H1 (cell line): ENCODE data around the gene BCAS4. TPM values are rescaled to one million over a fixed set of nuclear protein-coding genes. Genes with fewer than 3 reads are reported as not detected.

Experiments
- CTCF ChIA-PET: fragments of 300-600 bp; sonication (Branson Sonifier 250); formaldehyde crosslinking; loops from one replicate; lab custom pipeline; 2021; ENCODE audit not compliant: partially characterized antibody; lab: Charles Lee
- POLR2A ChIA-PET: fragments of 300-600 bp; sonication (Branson Sonifier 250); formaldehyde crosslinking; loops from one replicate; lab custom pipeline; 2021; ENCODE audit warnings: inconsistent platforms; ENCODE audit not compliant: partially characterized antibody; lab: Charles Lee
- DNase-seq, 2 experiments: peaks; one replicate each; pipeline versions ENCODE4 v3.0.0 to v3.0.0-alpha.2; 2010 to 2022; ENCODE audit warnings: low spot score in 2 of 2, low read depth in 1 of 2, mixed read lengths in 1 of 2
- FAIRE-seq: peaks from 2 replicates; lab custom pipeline; 2011; peaks lifted over from hg19 to GRCh38; lab: Jason Lieb, UNC
- H2AFZ ChIP-seq: 2 replicates; pipeline ENCODE4 v1.8.1; 2012; ENCODE audit warnings: low read length, inconsistent platforms
- H2AK5ac ChIP-seq: 2 replicates; pipeline ENCODE4 v1.6.1; 2013; ENCODE audit warnings: low read depth, low read length
- H2BK120ac ChIP-seq: replicated peaks from 2 replicates; pipeline ENCODE3; 2013; ENCODE audit warnings: low read depth, low read length, inconsistent platforms
- H2BK12ac ChIP-seq: 2 replicates; pipeline ENCODE4 v1.6.1; 2013; ENCODE audit warnings: low read depth, low read length
- H2BK15ac ChIP-seq: 2 replicates; pipeline ENCODE4 v1.6.1; 2013; ENCODE audit warnings: low read length
- H2BK20ac ChIP-seq: 2 replicates; pipeline ENCODE4 v1.6.1; 2013; ENCODE audit warnings: low read length
- H2BK5ac ChIP-seq: 2 replicates; pipeline ENCODE4 v1.6.1; 2013; ENCODE audit warnings: low read depth, low read length
- H3K14ac ChIP-seq: 2 replicates; pipeline ENCODE4 v1.6.1; 2013; ENCODE audit warnings: inconsistent platforms; ENCODE audit not compliant: insufficient read length
- H3K18ac ChIP-seq: 2 replicates; pipeline ENCODE4 v1.6.1; 2013; ENCODE audit warnings: low read length; ENCODE audit errors: extremely low read depth
- H3K23ac ChIP-seq: 2 replicates; pipeline ENCODE4 v1.6.1; 2013; ENCODE audit warnings: inconsistent platforms; ENCODE audit not compliant: insufficient read length
- H3K23me2 ChIP-seq: 2 replicates; pipeline ENCODE4 v1.6.1; 2013; ENCODE audit warnings: low read depth, low read length
- H3K27ac ChIP-seq: 2 replicates; pipeline ENCODE4 v1.6.1; 2011; ENCODE audit warnings: low read depth, low read length, inconsistent platforms
- H3K27me3 ChIP-seq, 4 experiments: replicated peaks in 1 of 4; 1 replicate in 1 of 4; 2 replicates in 3 of 4; pipeline versions ENCODE4 v1.6.1 to v1.8.1; 2011 to 2013; ENCODE audit warnings: low read length in 3 of 4, mild to moderate bottlenecking in 3 of 4, inconsistent platforms in 2 of 4, mixed read lengths in 2 of 4, moderate library complexity in 1 of 4; ENCODE audit not compliant: control insufficient read depth in 3 of 4, insufficient read depth in 3 of 4; ENCODE audit errors: extremely low read depth in 1 of 4
- H3K36me3 ChIP-seq, 4 experiments: 2 replicates each; pipeline versions ENCODE4 v1.6.1 to v1.8.1; 2011 to 2013; ENCODE audit warnings: mild to moderate bottlenecking in 4 of 4, low read length in 3 of 4, moderate library complexity in 2 of 4, control low read depth in 1 of 4, inconsistent platforms in 1 of 4; ENCODE audit not compliant: insufficient read depth in 4 of 4, control insufficient read depth in 2 of 4
- H3K4ac ChIP-seq: replicated peaks from 2 replicates; pipeline ENCODE3; 2013; ENCODE audit warnings: low read length, low read depth, mixed read lengths, inconsistent platforms; ENCODE audit not compliant: insufficient read length
- H3K4me1 ChIP-seq, 4 experiments: replicated peaks in 1 of 4; 1 replicate in 1 of 4; 2 replicates in 3 of 4; pipeline versions ENCODE4 v1.6.1 to v1.8.1; 2011 to 2013; ENCODE audit warnings: low read length in 3 of 4, inconsistent platforms in 2 of 4, mixed read lengths in 1 of 4; ENCODE audit not compliant: insufficient read depth in 4 of 4, control insufficient read depth in 3 of 4
- H3K4me2 ChIP-seq, 2 experiments: 2 replicates each; pipeline versions ENCODE4 v1.6.1 to v1.8.1; 2011 to 2013; ENCODE audit warnings: low read depth in 2 of 2, low read length in 2 of 2, control low read depth in 1 of 2, inconsistent platforms in 1 of 2, mild to moderate bottlenecking in 1 of 2; ENCODE audit not compliant: insufficient read depth in 1 of 2
- H3K4me3 ChIP-seq, 4 experiments: fragments of 200-600, 300-600 bp in 1 of 4; sonication (generic), shearing (Covaris generic), sonication (Bioruptor Twin) in 1 of 4; 2 replicates each; pipeline versions ENCODE4 v1.5.1 to v1.8.1; 2011 to 2016; ENCODE audit warnings: low read length in 4 of 4, low read depth in 3 of 4, control low read depth in 2 of 4, inconsistent platforms in 2 of 4, mild to moderate bottlenecking in 2 of 4, mixed read lengths in 1 of 4, moderate library complexity in 1 of 4; ENCODE audit not compliant: insufficient read depth in 2 of 4; ENCODE audit errors: extremely low read depth in 1 of 4
- H3K56ac ChIP-seq: replicated peaks from 2 replicates; pipeline ENCODE3; 2013; ENCODE audit warnings: low read depth, mild to moderate bottlenecking, mixed read lengths, low read length, inconsistent platforms; ENCODE audit not compliant: insufficient read length
- H3K79me1 ChIP-seq: 2 replicates; pipeline ENCODE4 v1.6.1; 2013; ENCODE audit warnings: low read depth, low read length, control low read depth
- H3K79me2 ChIP-seq, 2 experiments: 2 replicates each; pipeline versions ENCODE4 v1.6.1 to v1.8.1; 2012 to 2013; ENCODE audit warnings: low read length in 2 of 2, mild to moderate bottlenecking in 2 of 2, inconsistent platforms in 1 of 2; ENCODE audit not compliant: insufficient read depth in 2 of 2, control insufficient read depth in 1 of 2
- H3K9ac ChIP-seq, 4 experiments: replicated peaks in 1 of 4; 1 replicate in 1 of 4; 2 replicates in 3 of 4; pipeline versions ENCODE4 v1.6.1 to v1.8.1; 2011 to 2013; ENCODE audit warnings: low read depth in 3 of 4, low read length in 3 of 4, control low read depth in 2 of 4, mild to moderate bottlenecking in 2 of 4, moderate library complexity in 2 of 4, inconsistent platforms in 1 of 4; ENCODE audit errors: extremely low read depth in 1 of 4
- H3K9me3 ChIP-seq, 2 experiments: 2 replicates each; pipeline versions ENCODE4 v1.6.1 to v1.8.1; 2012 to 2013; ENCODE audit warnings: mild to moderate bottlenecking in 2 of 2, moderate library complexity in 2 of 2, control low read depth in 1 of 2, inconsistent platforms in 1 of 2, low read depth in 1 of 2, low read length in 1 of 2, mixed read lengths in 1 of 2; ENCODE audit not compliant: insufficient read depth in 2 of 2
- H4K20me1 ChIP-seq, 2 experiments: replicated peaks in 1 of 2; 2 replicates each; pipeline versions ENCODE3 to v1.8.1; 2011 to 2013; ENCODE audit warnings: inconsistent platforms in 2 of 2, low read length in 2 of 2, mild to moderate bottlenecking in 1 of 2; ENCODE audit not compliant: insufficient read depth in 2 of 2, control insufficient read depth in 1 of 2
- H4K5ac ChIP-seq: 2 replicates; pipeline ENCODE4 v1.6.1; 2013; ENCODE audit warnings: low read length, low read depth, mixed read lengths, inconsistent platforms; ENCODE audit not compliant: insufficient read length
- H4K8ac ChIP-seq: 2 replicates; pipeline ENCODE4 v1.8.0; 2013; ENCODE audit warnings: mild to moderate bottlenecking, moderate library complexity, low read length, inconsistent platforms; ENCODE audit not compliant: insufficient read depth; ENCODE audit errors: extremely low read depth
- H4K91ac ChIP-seq: replicated peaks from 2 replicates; pipeline ENCODE3; 2013; ENCODE audit warnings: low read length, mixed read lengths, inconsistent platforms; ENCODE audit not compliant: insufficient read length
- ASH2L ChIP-seq: fragments of 200-600, 300-600 bp; sonication (generic); IDR thresholded peaks from one replicate; pipeline ENCODE4 v1.7.1; 2017; ENCODE audit warnings: low read length
- CREB1 ChIP-seq: IDR thresholded peaks from 2 replicates; pipeline ENCODE4 v1.6.1; 2012; ENCODE audit warnings: inconsistent platforms
- HDAC6 ChIP-seq: IDR thresholded peaks from one replicate; pipeline ENCODE4 v1.7.1; 2012; ENCODE audit warnings: low read depth, mild to moderate bottlenecking, inconsistent platforms, low read length, moderate library complexity
- KDM4A ChIP-seq: IDR thresholded peaks from one replicate; pipeline ENCODE4 v1.7.1; 2012; ENCODE audit warnings: low read depth, mild to moderate bottlenecking, moderate library complexity, low read length, inconsistent platforms; ENCODE audit not compliant: severe bottlenecking
- MAFK ChIP-seq: IDR thresholded peaks from 2 replicates; pipeline ENCODE4 v1.6.1; 2012; ENCODE audit warnings: low read depth, mild to moderate bottlenecking, improper control_type of control experiment, low read length
- MAX ChIP-seq: IDR thresholded peaks from 2 replicates; pipeline ENCODE4 v1.6.1; 2012; ENCODE audit warnings: inconsistent platforms
- POLR2AphosphoS5 ChIP-seq: IDR thresholded peaks from 2 replicates; pipeline ENCODE4 v1.6.1; 2011; ENCODE audit warnings: low read depth, low read length
- RNF2 ChIP-seq: fragments of 200-900, 300-1000 bp; sonication (generic); IDR thresholded peaks from 2 replicates; pipeline ENCODE4 v1.7.1; 2016; ENCODE audit warnings: borderline replicate concordance, low read depth, mild to moderate bottlenecking, antibody characterized with exemption, low read length; ENCODE audit not compliant: poor library complexity, severe bottlenecking; ENCODE audit errors: missing control alignments
- SP1 ChIP-seq: IDR thresholded peaks from 2 replicates; pipeline ENCODE4 v1.6.1; 2011; ENCODE audit warnings: low read depth, low read length
- SP4 ChIP-seq: IDR thresholded peaks from 2 replicates; pipeline ENCODE4 v1.6.1; 2012; ENCODE audit warnings: low read length, inconsistent platforms
- SUZ12 ChIP-seq: fragments of 200-600 bp; sonication (generic); IDR thresholded peaks from 2 replicates; pipeline ENCODE4 v1.6.1; 2012; ENCODE audit warnings: mild to moderate bottlenecking, inconsistent platforms, low read length, moderate library complexity, mixed read lengths
- TAF7 ChIP-seq: optimal IDR thresholded peaks from 2 replicates; pipeline ENCODE3; 2011; ENCODE audit warnings: low read depth, mild to moderate bottlenecking, inconsistent platforms, low read length, moderate library complexity, borderline replicate concordance
- ZNF274 ChIP-seq: IDR thresholded peaks from 2 replicates; pipeline ENCODE4 v1.7.0; 2012; ENCODE audit warnings: low read length, borderline replicate concordance; ENCODE audit errors: extremely low read depth
- WGBS, 2 experiments: shearing (Covaris generic) in 1 of 2; methylation state at CpG; one replicate each; pipeline versions ENCODE4 v1.1.6 to v1.1.7; 2013 to 2015; ENCODE audit warnings: low lambda C conversion rate in 2 of 2, mixed read lengths in 2 of 2, inconsistent platforms in 1 of 2, low coverage in 1 of 2, missing lambda C conversion rate in 1 of 2; ENCODE audit not compliant: insufficient replicate concordance in 2 of 2, insufficient coverage in 1 of 2, insufficient read length in 1 of 2; ENCODE audit errors: extremely low coverage in 1 of 2, missing lambda C conversion rate in 1 of 2; 5-methylcytosine and 5-hydroxymethylcytosine counted together
- polyA plus RNA-seq, 7 experiments: library from polyadenylated mRNA; depleted of rRNA in 3 of 7; stranded (reverse) in 5 of 7; unstranded in 2 of 7; fragments of >200 nt in 5 of 7; fragments of 200-250 nt in 2 of 7; gene quantifications; 1 replicate in 5 of 7; 2 replicates in 1 of 7; 4 replicates in 1 of 7; pipeline versions ENCODE4 v1.2.1 to v1.2.3, GENCODE V29; 2011 to 2013; ENCODE audit warnings: missing spikeins in 2 of 7, mixed read lengths in 2 of 7
- total RNA-seq: library from RNA; stranded (reverse); fragmentation: NEBNext Ultra II Directional; extraction: Animal tissue kit (Norgen Biotek cat#: 25700); gene quantifications from 2 replicates; pipeline ENCODE4 v1.2.1, GENCODE V29; 2021

BCAS4 gene
- total and polyA plus RNA-seq, 2 of the 8 experiments (the other 6 are each of a cell fraction or from before 2014, with no cell fraction given): 21.2 to 23.6 TPM

- DNase-seq: no peak
- H2BK20ac ChIP-seq: no peak overlapping the region
- H3K27ac ChIP-seq: no peak overlapping the region
- H2AK5ac ChIP-seq: no peak overlapping the region
- H3K27me3 ChIP-seq: no peaks in the 10 kb centered on the region
- H2AFZ ChIP-seq: no peak overlapping the region
- H3K9me3 ChIP-seq: no peaks in the 10 kb centered on the region
- no peak overlapping the region for H4K91ac ChIP-seq
- H3K36me3 ChIP-seq: no peaks in the 10 kb centered on the region
- H3K56ac ChIP-seq: no peak overlapping the region
- H2BK12ac ChIP-seq: no peak overlapping the region
- H3K23ac ChIP-seq: no peak overlapping the region
- no peak overlapping the region for H3K14ac ChIP-seq
- ChIA-PET POLR2A (interaction anchor here (0.6 to 1.1 kb wide), 2 partner anchors 109 to 129 kb away, joined by 3 read pairs; no protein-coding TSS in a partner anchor), CTCF (interaction anchor here (0.9 to 1.7 kb wide), 8 partner anchors 9 to 188 kb away, joined by 3 to 6 read pairs (median 3); no protein-coding TSS in a partner anchor)
- no peak overlapping the region for H2BK5ac ChIP-seq
- H3K4me2 ChIP-seq: no peak overlapping the region
- WGBS, 2 experiments: 87% methylated on average over 8 of the region's 8 CpGs; no CpG with 5 or more reads in 1 of the 2 experiments
- no peak overlapping the region for H3K4ac ChIP-seq
- no peak overlapping the region for H3K9ac ChIP-seq
- FAIRE-seq: no peak
- H2BK15ac ChIP-seq: no peak overlapping the region
- H3K79me2 ChIP-seq: no peaks in the 10 kb centered on the region; a peak in 1 of 4 replicates
- no peak overlapping the region for H3K18ac ChIP-seq
- H3K79me1 ChIP-seq: peaks cover 4% of the 10 kb centered on the region
- peaks cover 0 to 2% of the 10 kb centered on the region in 2 experiments for H4K20me1 ChIP-seq
- H3K4me1 ChIP-seq: peaks cover 0 to 9% (median 3%) of the 10 kb centered on the region in 4 experiments; a peak in 5 of 7 replicates
- H4K8ac ChIP-seq: no peak overlapping the region; the same call in 1 of the 2 replicates
- peaks cover 1% of the 10 kb centered on the region; the same call in 1 of the 2 replicates for H3K23me2 ChIP-seq
- no peak overlapping the region for H2BK120ac ChIP-seq
- H4K5ac ChIP-seq: no peak overlapping the region
- no peak overlapping the region for H3K4me3 ChIP-seq
- TF ChIP-seq POLR2AphosphoS5 (no peak), KDM4A (no peak), RNF2 (no peak), MAFK (no peak), MAX (no peak), ASH2L (no peak), HDAC6 (no peak), TAF7 (no peak), SP1 (no peak), ZNF274 (no peak), SP4 (no peak), CREB1 (no peak), SUZ12 (no peak)
Measured at GRCh38 chr20:50799890-50800550, 5.2 kb downstream of the BCAS4 start.
